GM19395 (cell line): ENCODE results near the gene ERGIC1.

Source experiments
- ATAC-seq: cut with Tn5 transposase; IDR thresholded peaks from one replicate; pipeline ENCODE4 v1.9.1; 2021; ENCODE audit warnings: mild to moderate bottlenecking, moderate library complexity; ENCODE audit not compliant: unreplicated experiment

The ERGIC1 gene

DNA sequence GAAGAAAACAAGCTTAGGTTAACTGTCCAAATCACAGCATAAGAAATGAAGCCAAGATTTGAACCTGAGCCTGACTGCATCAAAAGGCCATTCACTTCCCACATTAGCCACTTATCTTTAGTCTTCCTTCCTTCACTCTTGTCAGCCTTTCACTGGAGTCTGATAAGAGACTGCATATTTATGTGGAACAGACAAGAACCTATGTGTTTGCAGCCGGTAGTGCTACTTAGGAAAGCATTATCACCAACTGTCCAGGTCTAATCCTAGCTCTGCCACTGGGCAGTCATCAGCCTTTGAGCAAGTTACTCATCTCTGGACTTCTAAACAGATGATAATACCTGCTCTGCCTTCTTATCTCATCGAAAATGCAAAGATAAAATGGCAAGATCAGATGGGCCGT, 137.4 kb downstream of the ERGIC1 start:
- no peak for ATAC-seq

DNA sequence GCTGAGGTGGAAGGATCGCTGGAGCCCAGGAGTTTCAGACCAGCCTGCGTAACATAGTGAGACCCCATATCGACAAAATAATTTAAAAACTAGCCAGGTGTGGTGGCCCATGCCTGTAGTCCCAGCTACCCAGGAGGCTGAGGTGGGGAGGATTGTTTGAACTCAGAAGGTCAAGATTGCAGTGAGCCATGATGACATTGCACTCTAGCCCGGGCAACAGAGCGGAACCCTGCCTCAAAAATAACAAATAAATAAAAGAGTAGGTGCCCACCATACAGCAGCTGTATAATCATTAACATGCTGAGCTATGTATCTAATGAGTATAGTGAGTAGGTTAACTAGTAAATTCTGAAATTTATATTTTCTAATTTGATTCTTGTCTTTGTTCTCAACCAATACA, 138.5 kb downstream of the ERGIC1 start:
- no peak for ATAC-seq

DNA sequence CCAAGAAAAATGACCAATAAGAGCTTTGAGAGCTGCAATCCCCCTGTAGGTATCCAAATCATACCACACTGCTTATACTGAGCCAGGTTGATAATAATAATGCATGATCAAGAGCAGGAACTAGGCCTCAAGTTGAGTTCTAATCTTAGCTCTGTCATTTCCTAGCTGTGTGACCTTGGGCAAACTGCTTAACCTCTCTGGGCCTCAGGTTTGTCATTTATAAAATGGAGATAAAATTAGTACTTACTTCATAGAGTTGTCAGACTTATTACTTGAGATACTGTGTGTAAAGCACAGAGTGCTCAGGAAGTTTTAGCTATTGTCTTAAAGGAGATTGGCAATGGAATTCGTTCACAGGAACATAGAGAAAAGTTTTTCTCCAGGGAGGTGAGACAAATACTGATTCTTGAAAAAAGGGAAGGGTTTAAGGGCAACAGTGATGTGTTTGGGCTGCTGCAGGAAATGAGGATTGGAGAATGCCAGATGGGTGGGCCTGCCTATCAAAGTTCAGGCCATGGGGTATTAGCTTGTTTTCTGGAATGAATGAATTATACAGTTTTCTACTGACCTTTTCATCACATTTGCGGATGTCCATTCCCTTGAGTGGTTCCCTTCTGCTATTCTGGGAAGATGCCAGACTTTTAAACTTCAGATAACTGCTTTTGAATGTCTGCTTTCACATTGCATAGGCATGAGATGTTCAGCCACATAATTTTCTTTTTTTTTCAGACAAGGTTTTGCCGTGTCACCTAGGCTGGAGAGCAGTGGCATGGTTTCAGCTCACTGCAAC, 139.3 kb downstream of the ERGIC1 start:
- no peak for ATAC-seq

DNA sequence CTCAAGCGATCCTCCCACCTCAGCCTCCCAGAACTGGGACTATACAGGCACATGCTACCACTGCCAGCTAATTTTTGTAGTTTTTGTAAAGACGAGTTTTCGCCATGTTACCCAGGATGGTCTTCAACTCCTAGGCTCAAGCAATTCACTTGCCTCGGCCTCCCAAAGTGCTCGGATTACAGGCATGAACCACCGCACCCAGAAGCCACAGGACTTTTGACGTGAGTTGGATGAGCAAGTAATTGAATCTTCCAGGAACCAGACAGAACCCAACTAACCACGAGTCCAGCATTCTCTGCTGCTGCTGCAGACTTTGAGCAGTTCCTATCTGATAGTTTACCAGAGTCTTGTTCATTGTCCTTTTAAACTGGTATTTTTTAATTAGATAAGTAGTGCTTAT, 139.9 kb downstream of the ERGIC1 start:
- ATAC-seq = no peak

DNA sequence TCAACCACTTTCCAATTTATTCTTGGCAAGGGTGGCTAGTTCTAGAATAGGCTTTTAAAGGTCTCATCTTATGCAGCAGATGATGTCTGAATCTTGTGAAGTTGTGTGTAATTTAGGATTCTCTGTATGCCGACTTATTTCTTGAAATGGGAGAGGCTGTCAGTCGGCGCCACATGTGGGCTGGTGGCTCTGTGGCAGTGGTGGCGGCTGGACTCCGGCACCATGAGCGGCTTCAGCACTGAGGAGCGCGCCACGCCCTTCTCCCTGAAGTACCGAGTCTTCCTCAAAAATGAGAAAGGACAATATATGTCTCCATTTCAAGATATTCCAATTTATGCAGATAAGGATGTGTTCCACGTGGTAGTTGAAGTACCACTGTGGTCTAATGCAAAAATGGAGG, 141.2 kb downstream of the ERGIC1 start:
- ATAC-seq = no peak

DNA sequence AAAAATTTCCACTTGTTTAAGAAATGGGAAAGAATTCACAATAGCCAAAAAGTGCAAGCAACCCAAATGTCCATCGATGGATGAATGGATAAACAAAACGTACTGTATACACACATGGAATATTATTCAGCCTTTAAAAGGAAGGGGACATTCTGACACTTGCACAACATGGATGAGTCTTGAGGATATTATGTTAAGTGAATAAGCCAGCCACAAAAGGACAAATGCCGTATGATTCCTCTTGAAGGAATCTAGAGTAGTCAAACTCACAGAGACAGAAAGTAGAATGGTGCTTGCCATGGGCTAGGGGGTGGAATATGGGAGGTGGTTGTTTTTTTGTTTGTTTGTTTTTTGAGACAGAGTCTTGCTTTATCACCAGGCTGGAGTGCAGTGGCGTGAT, 145.7 kb downstream of the ERGIC1 start:
- ATAC-seq = no peak

DNA sequence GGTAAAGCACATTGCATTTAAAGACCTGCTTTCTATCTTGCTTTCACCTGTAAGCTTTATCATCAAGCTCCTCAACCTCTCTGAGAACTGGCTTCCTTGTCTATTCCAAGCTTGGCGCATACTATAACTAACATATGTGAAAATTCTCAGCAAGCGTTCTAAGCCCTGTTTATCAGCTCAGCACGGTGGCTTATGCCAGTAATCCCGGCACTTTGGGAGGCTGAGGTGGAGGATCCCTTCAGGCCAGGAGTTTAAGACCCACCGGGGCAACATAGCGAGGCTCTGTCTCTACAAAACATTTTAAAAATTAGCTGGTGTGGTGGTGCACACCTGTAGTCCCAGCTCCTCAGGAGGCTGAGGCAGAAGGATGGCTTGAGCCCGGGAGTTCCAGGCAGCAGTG, 147.9 kb downstream of the ERGIC1 start:
- ATAC-seq = no peak

DNA sequence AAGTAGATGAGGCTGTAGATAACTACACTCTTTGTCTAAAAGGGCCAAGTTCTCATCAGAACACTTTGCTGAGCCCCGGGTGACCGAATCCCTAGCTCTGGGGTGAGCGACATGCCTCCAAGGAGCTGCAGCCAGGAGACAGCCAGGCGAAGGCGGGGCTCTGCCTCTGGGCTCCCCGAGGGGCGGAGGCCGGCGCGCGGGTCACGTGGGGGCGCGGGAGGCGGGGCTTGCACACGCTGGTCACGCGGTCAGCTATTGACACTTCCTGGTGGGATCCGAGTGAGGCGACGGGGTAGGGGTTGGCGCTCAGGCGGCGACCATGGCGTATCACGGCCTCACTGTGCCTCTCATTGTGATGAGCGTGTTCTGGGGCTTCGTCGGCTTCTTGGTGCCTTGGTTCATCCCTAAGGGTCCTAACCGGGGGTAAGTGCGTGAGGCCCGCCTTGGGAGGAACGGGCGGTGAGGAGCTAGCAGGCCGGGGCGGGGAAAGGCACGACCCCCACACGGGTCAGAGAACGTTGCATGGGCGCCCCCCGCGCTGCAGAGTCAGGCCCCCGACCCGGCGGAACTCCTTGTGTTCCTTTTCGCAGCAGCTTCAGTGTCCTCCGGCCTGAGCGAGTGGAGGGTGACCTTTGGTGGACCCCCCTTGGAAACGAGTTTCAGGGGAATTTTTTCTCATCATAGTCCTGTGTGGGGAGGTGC, 149.6 kb downstream of the ERGIC1 start, which contains the start of gene ATP6V0E1:
ATP6V0E1 (plus strand) TSS at position 230 of the 702 bp plus-strand sequence; CDS start at position 320, 90 bp downstream.
- ATAC-seq = peak; percentile 89

DNA sequence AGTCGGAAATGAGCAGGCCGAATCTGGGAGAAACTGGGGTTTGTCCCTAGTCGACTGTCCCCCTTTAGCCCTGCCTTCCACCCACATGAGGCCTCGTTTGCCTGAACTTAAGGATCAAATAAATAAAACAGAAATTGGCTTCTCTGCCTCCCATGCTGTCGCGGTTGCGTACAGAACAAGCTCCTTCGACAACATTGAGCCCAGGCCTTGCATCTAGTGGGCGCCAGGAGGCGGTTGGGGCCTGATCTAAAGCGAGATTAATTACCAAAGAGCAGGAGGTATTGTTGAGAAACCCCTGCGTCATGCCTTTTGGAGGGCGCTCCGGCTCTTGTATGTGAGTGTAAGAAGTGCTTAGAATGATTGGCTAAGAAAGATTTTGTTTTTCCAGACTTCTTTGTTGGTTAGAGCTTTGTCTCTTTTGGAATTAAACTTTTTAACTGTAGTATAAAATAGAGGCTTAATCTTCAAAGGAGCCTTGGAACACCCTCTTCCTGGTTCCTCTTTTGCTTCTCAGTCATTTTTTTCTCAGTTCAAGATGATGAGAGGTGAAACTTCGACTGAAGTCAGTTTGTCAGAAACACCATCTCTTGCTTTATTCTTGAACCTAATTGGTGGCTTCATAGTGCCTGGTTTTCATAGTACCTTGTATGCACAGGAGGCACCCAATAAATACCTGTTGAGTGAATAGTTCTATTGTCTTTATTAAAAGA, 150.3 kb downstream of the ERGIC1 start:
- ATAC-seq = peak; percentile 67

DNA sequence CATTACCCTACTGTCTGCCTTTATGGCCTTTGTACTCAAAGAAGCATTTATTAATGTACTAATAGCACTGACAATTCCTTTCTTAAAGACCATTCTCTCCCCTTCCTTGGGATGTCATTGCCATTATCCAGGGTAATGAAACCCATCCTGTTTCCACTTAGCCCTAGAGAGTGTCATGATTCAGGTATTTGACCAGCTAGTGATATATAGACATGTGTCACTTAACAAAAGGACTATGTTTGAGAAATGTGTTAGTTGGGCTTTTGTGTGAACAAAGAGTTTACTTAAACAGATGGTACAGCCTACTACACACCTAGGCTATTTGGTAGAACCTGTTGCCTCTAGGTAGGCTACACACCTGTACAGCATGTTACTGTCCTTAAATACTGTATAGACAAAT, 151.5 kb downstream of the ERGIC1 start:
- no peak for ATAC-seq

DNA sequence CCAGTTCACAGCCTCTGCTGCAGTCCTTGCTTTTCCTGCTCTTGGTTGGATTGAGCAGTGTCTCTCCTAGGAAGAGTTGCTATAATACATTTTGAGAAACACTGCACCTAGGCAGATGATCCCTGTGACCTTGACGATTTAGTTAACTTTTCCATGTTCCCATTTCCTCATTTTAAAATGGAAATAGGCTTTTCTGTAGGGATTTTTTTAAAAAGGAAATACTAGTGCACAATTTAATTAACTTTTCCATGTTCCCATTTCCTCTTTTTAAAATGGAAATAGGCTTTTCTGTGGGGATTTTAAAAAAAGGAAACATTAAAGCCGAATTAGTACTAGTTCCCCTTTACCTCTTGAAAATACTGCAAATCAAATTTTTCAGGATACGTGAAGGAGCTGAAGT, 154.2 kb downstream of the ERGIC1 start:
- no peak for ATAC-seq

DNA sequence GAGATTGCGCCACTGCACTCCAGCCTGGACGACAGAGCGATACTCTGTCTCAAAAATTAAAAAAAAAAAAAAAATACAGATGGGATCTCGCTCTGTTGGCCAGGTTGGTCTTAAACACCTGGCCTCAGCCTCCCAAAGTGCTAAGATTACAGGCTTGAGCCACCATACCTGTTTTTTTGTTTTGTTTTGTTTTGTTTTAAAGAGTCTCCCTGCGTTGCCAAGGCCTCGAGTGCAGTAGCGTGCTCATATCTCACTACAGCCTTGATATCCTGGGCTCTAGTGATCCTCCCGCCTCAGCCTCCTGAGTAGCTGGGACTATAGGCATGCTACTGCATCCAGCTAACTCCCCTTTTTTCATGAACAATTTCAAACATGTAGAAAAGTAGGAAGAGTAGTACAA, 156.7 kb downstream of the ERGIC1 start:
- ATAC-seq = no peak

DNA sequence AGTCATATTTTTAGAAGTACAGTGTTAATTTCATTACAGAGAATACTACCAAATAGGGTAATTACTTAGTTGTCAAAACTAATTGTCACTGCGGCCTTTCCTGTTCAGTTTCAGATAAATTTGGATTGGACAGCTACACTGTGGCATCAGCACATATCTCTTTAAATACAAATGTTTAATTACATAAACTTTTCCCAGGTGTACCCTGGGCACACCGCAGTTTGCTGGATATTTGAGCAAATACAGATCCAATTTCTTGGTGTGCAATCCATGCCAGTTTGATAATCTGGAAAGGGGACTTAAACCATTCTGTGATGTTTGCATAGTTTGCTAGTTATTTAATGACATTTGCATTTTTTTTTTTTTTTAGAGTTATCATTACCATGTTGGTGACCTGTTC, 160.4 kb downstream of the ERGIC1 start:
- no peak for ATAC-seq

DNA sequence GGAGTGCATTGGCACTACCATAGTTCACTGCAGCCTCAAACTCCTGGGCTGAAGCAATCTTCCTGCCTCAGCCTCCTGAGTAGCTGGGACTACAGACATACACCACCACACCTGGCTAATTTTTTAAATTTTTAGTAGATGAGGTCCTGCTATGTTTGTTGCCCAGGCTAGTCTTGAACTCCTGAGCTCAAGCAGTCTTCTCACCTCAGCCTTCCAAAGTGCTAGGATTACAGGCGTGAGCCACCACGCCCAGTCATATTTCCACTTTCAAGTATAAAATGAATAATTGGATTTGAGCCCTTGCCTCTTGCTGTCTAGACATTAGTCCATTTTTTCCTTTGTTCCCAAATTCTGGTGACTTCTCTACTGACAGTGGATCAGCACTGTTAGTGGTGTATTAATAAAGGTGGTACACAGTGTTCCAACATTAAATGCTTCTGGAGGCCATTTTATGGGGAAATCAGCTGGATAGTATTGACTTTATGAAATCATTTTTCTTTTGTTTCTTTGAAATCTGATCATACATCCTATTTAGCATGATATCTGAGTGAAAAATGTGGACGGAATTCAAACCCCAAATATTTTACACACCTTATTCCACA, 165.4 kb downstream of the ERGIC1 start:
- ATAC-seq = no peak

DNA sequence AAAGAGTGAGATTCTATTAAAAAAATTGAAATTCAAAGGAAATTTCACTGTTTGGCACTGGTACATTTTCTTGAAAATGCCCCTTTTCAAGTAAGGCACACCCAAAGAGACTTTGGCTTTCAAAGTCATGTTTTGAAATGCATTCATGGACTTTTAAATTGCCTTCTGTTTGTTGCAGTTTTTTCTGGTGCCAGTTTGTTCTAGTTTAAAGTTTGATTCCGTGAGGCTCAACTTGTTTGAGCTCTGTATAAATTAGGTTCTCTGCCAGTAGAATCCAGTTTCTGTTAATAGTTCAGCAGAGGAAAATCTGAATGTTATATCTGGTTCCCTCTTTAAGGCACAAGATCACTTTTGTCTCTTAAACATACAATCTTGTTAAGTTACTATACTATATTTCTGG, 165.9 kb downstream of the ERGIC1 start:
- ATAC-seq = no peak

DNA sequence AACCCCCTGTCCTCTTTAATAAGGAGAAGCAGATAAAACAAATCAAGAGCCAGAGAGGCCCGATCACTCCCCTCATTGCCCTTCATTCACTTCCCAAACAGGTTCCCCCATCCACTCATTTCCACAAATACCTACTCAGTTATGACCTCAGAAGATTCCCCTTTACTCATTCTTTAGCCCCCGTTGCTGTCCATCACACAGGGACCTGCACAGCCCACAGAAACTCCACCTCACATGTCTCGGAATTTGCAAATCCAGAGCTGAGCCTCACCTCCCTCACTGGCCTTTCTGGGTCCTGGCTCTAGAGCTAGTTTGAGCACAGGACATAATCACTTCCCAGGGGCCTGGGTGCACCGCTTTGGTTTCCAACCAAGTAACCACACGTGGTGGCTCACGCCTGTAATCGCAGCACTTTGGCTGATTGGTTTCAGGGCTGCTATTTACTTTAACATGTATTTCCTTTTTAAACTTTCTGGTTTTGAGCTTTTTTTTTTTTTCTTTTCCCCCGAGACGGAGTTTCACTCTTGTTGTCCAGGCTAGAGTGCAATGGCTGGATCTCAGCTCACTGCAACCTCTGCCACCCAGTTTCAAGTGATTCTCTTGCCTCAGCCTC, 167.3 kb downstream of the ERGIC1 start:
- peak; percentile 85 for ATAC-seq
